Thyroid gland (tissue), 4 donors: ENCODE results near the gene MAPK11.

Experiments used
- CTCF ChIP-seq, 6 experiments: fragments of 200-600 bp in 3 of 6; fragments of 450-650 bp in 3 of 6; sonication (generic) in 3 of 6; IDR thresholded peaks; one replicate each; pipeline ENCODE4 v1.5.1; 2016 to 2019; ENCODE audit warnings: antibody characterized with exemption in 6 of 6, mild to moderate bottlenecking in 2 of 6, inconsistent platforms in 1 of 6, moderate library complexity in 1 of 6
- POLR2A ChIP-seq, 2 donors: fragments of 450-650 bp; IDR thresholded peaks; one replicate each; pipeline ENCODE4 v1.6.1; 2017; ENCODE audit warnings: antibody characterized with exemption in 2 of 2, mild to moderate bottlenecking in 2 of 2, moderate library complexity in 1 of 2

- TF ChIP-seq CTCF (IDR thresholded peaks at IDR 0.05) (no peak), POLR2A (IDR thresholded peaks at IDR 0.05) (no peak)
These were observed 8.9 kb upstream of the MAPK11 start for GRCh38 chr22:50278956-50279619.
